ENCODE results near the gene FOXL1.

DNA sequence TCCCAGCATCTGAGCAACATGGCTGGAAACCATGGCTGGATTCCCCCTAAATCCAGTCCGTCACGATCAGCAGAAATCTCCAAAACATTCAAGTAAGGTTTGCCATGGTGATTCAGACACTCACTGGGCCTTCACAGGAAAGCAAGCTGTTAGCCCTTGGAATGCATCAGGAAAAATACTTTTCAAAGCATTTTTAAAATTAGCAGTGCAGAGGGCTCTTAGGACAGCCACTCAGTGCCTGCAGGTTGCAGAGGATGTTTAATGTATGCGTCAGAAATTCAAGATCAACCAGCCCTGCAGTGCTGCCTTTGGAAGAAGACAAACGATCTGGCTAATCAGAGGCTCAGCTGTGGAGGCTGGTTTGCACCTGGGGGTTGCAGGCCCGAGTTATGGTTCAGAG lies 50.3 kb downstream of the FOXL1 start:
- TF ChIP-seq, protein P1, sequence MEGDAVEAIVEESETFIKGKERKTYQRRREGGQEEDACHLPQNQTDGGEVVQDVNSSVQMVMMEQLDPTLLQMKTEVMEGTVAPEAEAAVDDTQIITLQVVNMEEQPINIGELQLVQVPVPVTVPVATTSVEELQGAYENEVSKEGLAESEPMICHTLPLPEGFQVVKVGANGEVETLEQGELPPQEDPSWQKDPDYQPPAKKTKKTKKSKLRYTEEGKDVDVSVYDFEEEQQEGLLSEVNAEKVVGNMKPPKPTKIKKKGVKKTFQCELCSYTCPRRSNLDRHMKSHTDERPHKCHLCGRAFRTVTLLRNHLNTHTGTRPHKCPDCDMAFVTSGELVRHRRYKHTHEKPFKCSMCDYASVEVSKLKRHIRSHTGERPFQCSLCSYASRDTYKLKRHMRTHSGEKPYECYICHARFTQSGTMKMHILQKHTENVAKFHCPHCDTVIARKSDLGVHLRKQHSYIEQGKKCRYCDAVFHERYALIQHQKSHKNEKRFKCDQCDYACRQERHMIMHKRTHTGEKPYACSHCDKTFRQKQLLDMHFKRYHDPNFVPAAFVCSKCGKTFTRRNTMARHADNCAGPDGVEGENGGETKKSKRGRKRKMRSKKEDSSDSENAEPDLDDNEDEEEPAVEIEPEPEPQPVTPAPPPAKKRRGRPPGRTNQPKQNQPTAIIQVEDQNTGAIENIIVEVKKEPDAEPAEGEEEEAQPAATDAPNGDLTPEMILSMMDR (IDR thresholded peaks at IDR 0.05) = no peak
- no peak for TF ChIP-seq POLR2A (IDR thresholded peaks at IDR 0.05)

All from ovary (tissue), 3 donors.